Nephron (organoid): ENCODE data around the gene DCLK3.

Experiments used
- H3K27ac Mint-ChIP-seq, 3 experiments: 2 replicates each; pipeline ENCODE4 v1.8.0; 2020; ENCODE audit warnings: mixed read lengths in 3 of 3, mild to moderate bottlenecking in 2 of 3, moderate library complexity in 1 of 3
- H3K27me3 Mint-ChIP-seq: 2 replicates; pipeline ENCODE4 v1.8.0; 2021; ENCODE audit warnings: low read depth, mild to moderate bottlenecking, moderate library complexity, mixed read lengths
- H3K36me3 Mint-ChIP-seq: 2 replicates; pipeline ENCODE4 v1.8.0; 2020; ENCODE audit warnings: low read depth, mixed read lengths
- H3K4me1 Mint-ChIP-seq: 2 replicates; pipeline ENCODE4 v1.8.0; 2020; ENCODE audit warnings: mixed read lengths
- H3K4me3 Mint-ChIP-seq, 3 experiments: 2 replicates each; pipeline ENCODE4 v1.8.0; 2020; ENCODE audit warnings: mild to moderate bottlenecking in 3 of 3, mixed read lengths in 3 of 3, moderate library complexity in 2 of 3
- H3K9me3 Mint-ChIP-seq: 2 replicates; pipeline ENCODE4 v1.8.0; 2020; ENCODE audit warnings: mixed read lengths
- CTCF ChIP-seq, 3 experiments: fragments of 200-600 bp; sonication (generic); IDR thresholded peaks; one replicate each; pipeline ENCODE4 v1.5.0; 2021; ENCODE audit warnings: antibody characterized with exemption in 3 of 3; ENCODE audit not compliant: unreplicated experiment in 3 of 3

Gene DCLK3

GRCh38 chr3:36743826-36744225 lies 20.5 kb downstream of the DCLK3 start:
- Mint-ChIP-seq H3K27ac (no peak overlapping the region), H3K36me3 (no peaks in the 10 kb centered on the region), H3K27me3 (peaks cover 3% of the 10 kb centered on the region), H3K9me3 (peaks cover 5% of the 10 kb centered on the region), H3K4me1 (no peaks in the 10 kb centered on the region), H3K4me3 (no peak overlapping the region)
- no peak for TF ChIP-seq CTCF (IDR thresholded peaks at IDR 0.05; ENCODE audit: unreplicated experiment in 3 of 3)

- no peaks in the 10 kb centered on the region for H3K9me3 Mint-ChIP-seq
- peaks cover 4% of the 10 kb centered on the region for H3K27me3 Mint-ChIP-seq
- H3K27ac Mint-ChIP-seq, result no peak overlapping the region
- peak in 1 of 3 experiments; percentile 13 for TF ChIP-seq CTCF (IDR thresholded peaks at IDR 0.05; ENCODE audit: unreplicated experiment in 3 of 3)
- no peak overlapping the region for H3K4me3 Mint-ChIP-seq
- H3K36me3 Mint-ChIP-seq, result no peaks in the 10 kb centered on the region
- no peaks in the 10 kb centered on the region for H3K4me1 Mint-ChIP-seq
Observed at GRCh38 chr3:36741285-36741684, 23.1 kb downstream of the DCLK3 start.

- H3K9me3 Mint-ChIP-seq, result no peaks in the 10 kb centered on the region
- no peak for TF ChIP-seq CTCF (IDR thresholded peaks at IDR 0.05; ENCODE audit: unreplicated experiment in 3 of 3)
- H3K4me3 Mint-ChIP-seq, result no peak overlapping the region
- peaks cover 4% of the 10 kb centered on the region for H3K27me3 Mint-ChIP-seq
- no peak overlapping the region for H3K27ac Mint-ChIP-seq
- H3K4me1 Mint-ChIP-seq, result no peaks in the 10 kb centered on the region
- H3K36me3 Mint-ChIP-seq, result no peaks in the 10 kb centered on the region
Observed at GRCh38 chr3:36740787-36741186, 23.6 kb downstream of the DCLK3 start.

GRCh38 chr3:36738702-36739101 lies 25.7 kb downstream of the DCLK3 start:
- Mint-ChIP-seq H3K27ac (no peak overlapping the region), H3K4me1 (no peaks in the 10 kb centered on the region), H3K27me3 (peaks cover 4% of the 10 kb centered on the region), H3K4me3 (no peak overlapping the region), H3K9me3 (no peaks in the 10 kb centered on the region), H3K36me3 (no peaks in the 10 kb centered on the region)
- TF ChIP-seq CTCF (IDR thresholded peaks at IDR 0.05; ENCODE audit: unreplicated experiment in 3 of 3), result no peak

GRCh38 chr3:36736301-36736700 lies 28.1 kb downstream of the DCLK3 start:
- H3K27ac Mint-ChIP-seq, result no peak overlapping the region
- H3K4me3 Mint-ChIP-seq, result no peak overlapping the region
- TF ChIP-seq CTCF (IDR thresholded peaks at IDR 0.05; ENCODE audit: unreplicated experiment in 3 of 3), result no peak
- no peaks in the 10 kb centered on the region for H3K4me1 Mint-ChIP-seq
- H3K27me3 Mint-ChIP-seq, result peaks cover 8% of the 10 kb centered on the region
- no peaks in the 10 kb centered on the region for H3K9me3 Mint-ChIP-seq
- no peaks in the 10 kb centered on the region for H3K36me3 Mint-ChIP-seq

- H3K27ac Mint-ChIP-seq, result no peak overlapping the region
- H3K4me3 Mint-ChIP-seq, result no peak overlapping the region
- peaks cover 8% of the 10 kb centered on the region for H3K27me3 Mint-ChIP-seq
- no peaks in the 10 kb centered on the region for H3K9me3 Mint-ChIP-seq
- no peak for TF ChIP-seq CTCF (IDR thresholded peaks at IDR 0.05; ENCODE audit: unreplicated experiment in 3 of 3)
- H3K4me1 Mint-ChIP-seq, result no peaks in the 10 kb centered on the region
- H3K36me3 Mint-ChIP-seq, result no peaks in the 10 kb centered on the region
Observed at GRCh38 chr3:36734742-36735141, 29.6 kb downstream of the DCLK3 start.
